Esophagus (tissue), 2 donors: ENCODE data around the gene WDPCP. TPM values are rescaled to one million over a fixed set of nuclear protein-coding genes. Genes with fewer than 3 reads are reported as not detected.

Source experiments
- H3K27ac ChIP-seq, 2 donors: one replicate each; pipeline ENCODE4 v1.5.1; 2013; ENCODE audit warnings: low read depth in 2 of 2, mild to moderate bottlenecking in 2 of 2, inconsistent platforms in 1 of 2, low read length in 1 of 2, moderate library complexity in 1 of 2
- H3K27me3 ChIP-seq, 2 donors: one replicate each; pipeline ENCODE4 v1.6.1; 2013; ENCODE audit warnings: low read length in 2 of 2, control low read depth in 1 of 2, mild to moderate bottlenecking in 1 of 2; ENCODE audit not compliant: insufficient read depth in 2 of 2, control insufficient read depth in 1 of 2
- H3K36me3 ChIP-seq, 2 donors: one replicate each; pipeline ENCODE4 v1.6.1; 2013; ENCODE audit warnings: low read length in 1 of 2; ENCODE audit not compliant: control insufficient read depth in 2 of 2, insufficient read depth in 2 of 2
- H3K4me1 ChIP-seq, 2 donors: one replicate each; pipeline ENCODE4 v1.6.1; 2013; ENCODE audit warnings: low read length in 1 of 2; ENCODE audit not compliant: control insufficient read depth in 2 of 2, insufficient read depth in 2 of 2
- H3K4me3 ChIP-seq, 2 donors: one replicate each; pipeline ENCODE4 v1.5.1; 2013; ENCODE audit warnings: low read length in 2 of 2, mild to moderate bottlenecking in 2 of 2, low read depth in 1 of 2, moderate library complexity in 1 of 2
- H3K9me3 ChIP-seq, 2 donors: one replicate each; pipeline ENCODE4 v1.6.1; 2013; ENCODE audit warnings: mild to moderate bottlenecking in 2 of 2, low read depth in 1 of 2, low read length in 1 of 2, moderate library complexity in 1 of 2; ENCODE audit not compliant: control insufficient read depth in 2 of 2, insufficient read depth in 1 of 2
- WGBS, 2 donors: extraction: QIAGEN DNeasy Blood & Tissue Kit; methylation state at CpG; one replicate each; pipeline ENCODE4 v1.1.7; 2013; 5-methylcytosine and 5-hydroxymethylcytosine counted together
- polyA plus RNA-seq, 2 donors: library from polyadenylated mRNA; stranded (reverse); fragments of 200-250 nt; gene quantifications; one replicate each; pipeline ENCODE4 v1.2.3, GENCODE V29; 2013
- donor health status: healthy with polysubstance abuse.
- donor health status: Bipolar disorder and iron deficiency.

WDPCP gene
- polyA plus RNA-seq, 2 donors, result 0.81 to 0.94 TPM

GRCh38 chr2:63131196-63131595 is 457.1 kb downstream of the WDPCP start:
- H3K4me1 ChIP-seq, result no peaks in the 10 kb centered on the region
- no peak overlapping the region for H3K27ac ChIP-seq
- 88 to 95% methylated on average over 1 of the region's 1 CpG for WGBS, 2 donors
- no peak overlapping the region for H3K4me3 ChIP-seq
- no peaks in the 10 kb centered on the region for H3K27me3 ChIP-seq
- no peaks in the 10 kb centered on the region for H3K36me3 ChIP-seq
- no peaks in the 10 kb centered on the region for H3K9me3 ChIP-seq

GRCh38 chr2:63127594-63127993 is 460.7 kb downstream of the WDPCP start:
- H3K9me3 ChIP-seq, result no peaks in the 10 kb centered on the region
- no peaks in the 10 kb centered on the region for H3K4me1 ChIP-seq
- no peak overlapping the region for H3K27ac ChIP-seq

GRCh38 chr2:63124850-63125249 is 463.4 kb downstream of the WDPCP start:
- Histone ChIP-seq H3K27ac (no peak overlapping the region), H3K36me3 (no peaks in the 10 kb centered on the region), H3K27me3 (no peaks in the 10 kb centered on the region), H3K9me3 (no peaks in the 10 kb centered on the region), H3K4me3 (no peak overlapping the region), H3K4me1 (no peaks in the 10 kb centered on the region)
- 68 to 72% methylated on average over 3 of the region's 3 CpGs for WGBS, 2 donors

More at GRCh38 chr2:63127594-63127993, 460.7 kb downstream of the WDPCP start:
- no peak overlapping the region for H3K4me3 ChIP-seq
- H3K36me3 ChIP-seq, result no peaks in the 10 kb centered on the region
- no peaks in the 10 kb centered on the region for H3K27me3 ChIP-seq
- 89 to 90% methylated on average over 4 of the region's 4 CpGs for WGBS, 2 donors

- Histone ChIP-seq H3K9me3 (no peaks in the 10 kb centered on the region), H3K27ac (no peak overlapping the region), H3K27me3 (no peaks in the 10 kb centered on the region), H3K36me3 (no peaks in the 10 kb centered on the region), H3K4me1 (no peaks in the 10 kb centered on the region), H3K4me3 (no peak overlapping the region)
- 46% methylated on average over 2 of the region's 2 CpGs for WGBS, 2 donors
These were observed 464.1 kb downstream of the WDPCP start for GRCh38 chr2:63124218-63124617.

- peaks cover 0 to 2% of the 10 kb centered on the region in 2 donors for H3K9me3 ChIP-seq
- H3K27me3 ChIP-seq, result no peaks in the 10 kb centered on the region
- H3K36me3 ChIP-seq, result no peaks in the 10 kb centered on the region
- no peaks in the 10 kb centered on the region for H3K4me1 ChIP-seq
- no peak overlapping the region for H3K27ac ChIP-seq
- no peak overlapping the region for H3K4me3 ChIP-seq
- 53 to 74% methylated on average over 3 of the region's 3 CpGs for WGBS, 2 donors
These were observed 465.4 kb downstream of the WDPCP start for GRCh38 chr2:63122921-63123320.

GRCh38 chr2:63121055-63121834 is 467.0 kb downstream of the WDPCP start:
- WGBS, 2 donors, result 93 to 95% methylated on average over 5 of the region's 5 CpGs
- no peak overlapping the region for H3K4me3 ChIP-seq
- peaks cover 0 to 2% of the 10 kb centered on the region in 2 donors for H3K9me3 ChIP-seq
- H3K36me3 ChIP-seq, result no peaks in the 10 kb centered on the region
- H3K27me3 ChIP-seq, result no peaks in the 10 kb centered on the region
- H3K4me1 ChIP-seq, result no peaks in the 10 kb centered on the region
- H3K27ac ChIP-seq, result no peak overlapping the region

- H3K9me3 ChIP-seq, result peaks cover 0 to 2% of the 10 kb centered on the region in 2 donors
- H3K4me1 ChIP-seq, result no peaks in the 10 kb centered on the region
- 93 to 98% methylated on average over 2 of the region's 2 CpGs for WGBS, 2 donors
- no peak overlapping the region for H3K4me3 ChIP-seq
- H3K27ac ChIP-seq, result no peak overlapping the region
- no peaks in the 10 kb centered on the region for H3K27me3 ChIP-seq
- H3K36me3 ChIP-seq, result no peaks in the 10 kb centered on the region
These were observed 469.5 kb downstream of the WDPCP start for GRCh38 chr2:63118821-63119220.

GRCh38 chr2:63104482-63104881 is 483.8 kb downstream of the WDPCP start:
- H3K4me1 ChIP-seq, result no peaks in the 10 kb centered on the region
- WGBS, 2 donors, result 89 to 100% methylated on average over 1 of the region's 1 CpG
- H3K27me3 ChIP-seq, result no peaks in the 10 kb centered on the region
- H3K4me3 ChIP-seq, result no peak overlapping the region
- no peaks in the 10 kb centered on the region for H3K36me3 ChIP-seq
- no peak overlapping the region for H3K27ac ChIP-seq
- H3K9me3 ChIP-seq, result peaks cover 3 to 14% of the 10 kb centered on the region in 2 donors

GRCh38 chr2:63101954-63102353 is 486.3 kb downstream of the WDPCP start:
- Histone ChIP-seq H3K4me1 (no peaks in the 10 kb centered on the region), H3K27me3 (no peaks in the 10 kb centered on the region), H3K36me3 (no peaks in the 10 kb centered on the region), H3K4me3 (no peak overlapping the region), H3K27ac (no peak overlapping the region), H3K9me3 (peaks cover 3 to 12% of the 10 kb centered on the region in 2 donors)
- 82 to 84% methylated on average over 2 of the region's 2 CpGs for WGBS, 2 donors

GRCh38 chr2:63099032-63099431 is 489.2 kb downstream of the WDPCP start:
- WGBS, 2 donors, result 84 to 95% methylated on average over 1 of the region's 1 CpG
- no peaks in the 10 kb centered on the region for H3K36me3 ChIP-seq
- H3K4me3 ChIP-seq, result no peak overlapping the region
- no peaks in the 10 kb centered on the region for H3K4me1 ChIP-seq
- no peaks in the 10 kb centered on the region for H3K27me3 ChIP-seq
- H3K27ac ChIP-seq, result no peak overlapping the region
- H3K9me3 ChIP-seq, result no peaks in the 10 kb centered on the region
